NK-92 treated with Interleukin-12 subunit alpha and Interleukin-12 subunit beta, amount 100 ng/mL, for 24 hours (cell line): ENCODE results near the gene DCP1B.

Experiments
- DNase-seq: peaks from one replicate; lab custom pipeline; 2025; lab: John Stamatoyannopoulos, UW

DCP1B gene

GRCh38 chr12:1934831-1935230 lies 69.4 kb downstream of the DCP1B start:
- no peak for DNase-seq

- no peak for DNase-seq
Measured at GRCh38 chr12:1934068-1934467, 70.2 kb downstream of the DCP1B start.

DNA sequence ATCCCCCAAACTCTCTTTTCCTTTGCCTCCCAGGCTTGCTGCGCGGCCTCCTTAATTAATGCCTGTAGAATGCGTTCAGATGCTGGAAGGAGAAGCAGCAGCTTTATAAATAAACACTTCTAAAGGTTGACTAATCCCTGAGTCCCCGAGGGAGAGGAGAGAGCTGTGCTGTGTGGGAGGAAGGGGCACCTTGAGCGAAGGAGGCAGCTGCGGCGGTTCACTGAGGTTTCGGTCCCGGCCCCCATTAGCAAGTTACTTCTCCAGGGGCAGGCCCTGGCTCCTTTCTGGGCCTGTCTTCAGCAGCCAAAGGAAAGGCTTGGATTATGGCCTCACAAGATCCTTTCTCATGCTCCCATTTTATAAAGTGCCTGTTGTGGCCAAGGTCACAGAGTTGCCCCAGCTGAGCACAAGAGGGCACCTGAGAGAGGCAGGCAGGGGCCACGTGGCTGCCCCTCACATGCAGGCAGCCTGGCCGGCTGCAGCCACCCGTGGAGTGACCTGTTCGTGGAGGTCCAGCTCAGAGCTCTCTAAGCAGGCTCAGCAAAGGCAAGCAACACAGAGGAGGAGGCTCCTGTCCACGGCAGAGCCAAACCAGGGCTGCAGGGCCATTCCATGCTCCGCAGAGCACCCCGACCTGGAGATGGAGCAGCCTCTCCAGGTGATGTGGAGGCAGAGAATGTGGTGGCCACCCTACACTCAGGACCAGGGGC lies 70.8 kb downstream of the DCP1B start:
- no peak for DNase-seq

- no peak for DNase-seq
Measured at GRCh38 chr12:1932264-1932777, 71.9 kb downstream of the DCP1B start.

- no peak for DNase-seq
Measured at GRCh38 chr12:1931642-1932041, 72.6 kb downstream of the DCP1B start.

DNA sequence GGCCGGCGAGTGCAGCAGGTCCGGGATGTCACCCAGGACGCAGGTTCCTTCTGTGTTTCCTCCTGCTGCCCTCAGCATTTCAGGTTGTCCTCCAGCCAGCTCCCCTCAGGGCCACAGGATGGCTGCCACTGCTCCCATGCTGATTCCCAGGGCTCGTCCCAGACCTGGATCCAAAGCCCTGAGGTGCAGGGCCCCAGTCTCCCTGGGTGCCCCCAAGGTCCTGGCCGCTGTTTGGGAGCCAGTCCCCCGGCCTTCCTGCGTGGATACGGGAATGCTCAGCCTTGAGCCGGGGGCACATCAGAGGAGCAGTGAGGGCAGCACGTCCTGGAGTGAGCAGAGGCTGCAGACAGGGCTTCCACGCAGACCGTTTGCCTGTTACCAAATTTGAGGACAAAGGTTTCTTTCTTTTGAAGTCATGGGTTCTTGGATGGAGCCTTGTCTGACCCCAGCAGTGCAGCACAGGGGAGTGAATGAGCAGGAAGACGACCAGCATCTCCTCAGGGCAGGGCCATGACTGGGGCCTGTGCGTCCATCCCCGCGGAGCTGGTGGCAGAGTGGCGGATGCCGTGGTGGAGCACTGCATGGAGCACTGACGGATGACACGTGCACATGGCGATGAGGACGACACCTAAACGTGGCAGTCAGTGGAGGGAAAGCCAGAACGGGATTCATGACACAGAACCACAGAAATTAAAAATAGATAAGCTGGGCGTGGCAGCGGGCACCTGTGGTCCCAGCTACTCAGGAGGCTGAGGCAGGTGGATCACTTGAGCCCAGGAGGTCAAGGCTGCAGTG lies 73.3 kb downstream of the DCP1B start:
- no peak for DNase-seq

DNA sequence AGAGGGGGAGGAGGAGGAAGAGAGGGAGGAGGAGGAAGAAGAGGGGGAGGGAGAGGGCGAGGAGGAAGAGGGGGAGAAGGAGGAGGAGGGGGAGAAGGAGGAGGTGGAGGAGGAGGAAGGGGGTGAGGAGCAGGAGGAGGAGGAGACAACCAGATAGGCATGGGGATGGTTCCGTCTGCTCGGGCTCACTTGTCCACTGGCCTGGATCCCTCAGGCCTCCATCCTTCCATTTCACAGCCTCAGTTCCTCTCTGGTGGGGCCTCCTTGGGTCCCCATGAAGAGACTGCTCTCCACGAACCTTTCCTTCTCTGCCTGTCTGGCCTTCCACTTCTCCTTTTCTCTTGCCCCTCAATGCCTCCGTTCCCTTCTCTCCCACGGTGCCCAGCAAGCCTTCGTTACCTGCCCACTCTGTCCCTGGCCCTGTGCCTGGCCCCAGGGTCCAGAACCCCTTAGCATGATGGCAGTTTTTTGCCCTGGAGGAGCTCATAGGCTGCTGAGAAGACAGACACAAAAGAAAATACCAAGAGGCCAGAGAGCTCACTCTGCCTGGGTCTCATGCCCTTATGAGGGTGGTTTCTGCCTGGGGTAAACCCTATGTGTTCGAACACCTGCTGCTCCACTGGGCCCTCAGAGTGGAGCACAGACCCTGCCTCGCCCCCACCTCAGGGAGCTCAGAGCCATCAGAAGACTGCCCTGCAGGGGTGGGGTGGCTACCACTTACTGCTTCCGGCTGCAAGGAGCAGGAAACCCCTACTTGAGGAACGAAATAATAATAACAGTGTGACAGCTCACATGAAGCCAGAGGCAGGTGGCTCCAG lies 74.1 kb downstream of the DCP1B start:
- DNase-seq: no peak

DNA sequence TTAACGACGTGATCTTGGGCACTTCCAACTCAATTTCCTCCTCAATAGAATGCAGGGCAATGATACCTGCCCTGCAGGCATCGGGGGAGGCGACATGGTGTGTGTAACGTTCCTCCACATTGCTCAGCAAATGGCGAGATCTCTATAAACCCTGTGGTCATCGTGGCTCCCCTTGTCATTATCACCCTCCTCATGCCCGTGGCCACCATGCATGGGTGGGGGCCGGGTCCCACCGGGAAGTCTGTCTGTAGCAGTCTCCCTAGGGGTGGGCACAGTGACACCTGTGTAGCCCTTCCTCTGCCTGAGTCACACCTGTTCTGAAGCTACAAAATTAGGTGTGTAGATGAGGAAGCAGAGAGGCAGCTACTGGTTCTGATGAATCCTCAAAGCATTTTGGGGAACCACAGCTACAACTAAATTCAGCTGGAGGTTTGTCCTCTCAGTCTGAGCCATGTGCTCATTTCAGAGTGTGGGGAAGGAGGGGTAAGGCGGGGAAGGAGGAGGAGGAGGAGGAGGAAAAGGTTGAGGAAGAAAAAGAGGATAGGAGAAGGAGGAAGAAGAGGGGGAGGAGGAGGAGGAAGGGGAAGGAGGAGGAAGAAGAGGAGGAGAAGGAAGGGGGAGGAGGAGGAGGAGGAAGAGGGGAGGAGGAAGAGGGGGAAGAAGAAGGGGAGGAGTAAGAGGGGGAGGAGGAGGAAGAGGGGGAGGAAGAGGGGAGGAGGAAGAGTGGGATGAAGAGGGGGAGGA lies 74.8 kb downstream of the DCP1B start:
- DNase-seq: no peak

GRCh38 chr12:1928439-1929121 lies 75.7 kb downstream of the DCP1B start:
- no peak for DNase-seq

- no peak for DNase-seq
Measured at GRCh38 chr12:1927751-1928351, 76.4 kb downstream of the DCP1B start.

DNA sequence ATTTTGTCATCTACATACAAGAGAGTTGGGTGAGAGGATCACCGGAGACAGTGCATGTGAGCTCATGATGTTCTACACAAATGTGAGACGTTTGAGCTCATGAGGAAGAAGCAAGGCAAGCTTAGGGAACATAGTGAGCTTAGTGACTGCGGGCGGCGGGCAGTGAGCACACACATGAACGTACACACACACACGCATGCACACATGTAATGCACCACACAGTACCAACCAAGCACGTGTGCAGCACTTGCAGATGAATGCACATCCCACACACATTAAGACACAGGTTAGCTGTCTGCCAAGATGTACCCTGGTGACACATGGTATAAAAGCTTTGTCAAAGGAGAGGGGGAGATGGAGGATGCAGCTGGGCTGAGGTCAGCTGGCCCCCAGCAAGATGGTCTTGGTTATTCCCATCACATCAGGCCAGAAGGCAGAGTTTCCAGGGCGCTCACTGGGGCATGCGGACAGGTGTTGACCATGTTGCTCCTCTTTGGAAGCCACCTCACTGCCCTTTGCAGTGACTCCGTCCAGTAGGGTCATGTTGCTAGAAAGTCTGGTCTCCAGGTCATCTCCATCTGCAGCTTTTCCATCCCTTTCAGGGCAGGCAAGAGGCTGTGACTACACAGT lies 77.1 kb downstream of the DCP1B start:
- no peak for DNase-seq

DNA sequence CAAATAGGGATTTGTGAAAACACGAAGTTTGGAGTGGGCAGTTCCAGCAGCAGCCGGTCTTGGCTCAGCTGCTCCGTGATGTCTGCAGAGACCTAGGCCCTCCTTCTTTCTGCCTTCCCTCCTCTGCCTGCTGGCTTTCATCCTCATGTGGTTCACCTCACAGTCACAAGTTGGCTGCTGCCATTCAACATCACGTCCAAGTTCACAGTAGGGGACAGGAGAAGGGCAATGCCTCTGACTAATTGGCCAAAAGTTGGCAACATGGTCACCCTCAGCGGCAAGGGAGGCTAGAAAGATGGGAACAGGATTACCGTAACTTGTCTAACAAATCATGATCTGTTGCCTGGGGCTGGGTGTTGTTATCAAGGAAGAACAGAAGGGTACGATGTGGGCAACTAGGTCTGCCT lies 78.0 kb downstream of the DCP1B start:
- DNase-seq: no peak

GRCh38 chr12:1925684-1926006 lies 78.6 kb downstream of the DCP1B start:
- DNase-seq: no peak

DNA sequence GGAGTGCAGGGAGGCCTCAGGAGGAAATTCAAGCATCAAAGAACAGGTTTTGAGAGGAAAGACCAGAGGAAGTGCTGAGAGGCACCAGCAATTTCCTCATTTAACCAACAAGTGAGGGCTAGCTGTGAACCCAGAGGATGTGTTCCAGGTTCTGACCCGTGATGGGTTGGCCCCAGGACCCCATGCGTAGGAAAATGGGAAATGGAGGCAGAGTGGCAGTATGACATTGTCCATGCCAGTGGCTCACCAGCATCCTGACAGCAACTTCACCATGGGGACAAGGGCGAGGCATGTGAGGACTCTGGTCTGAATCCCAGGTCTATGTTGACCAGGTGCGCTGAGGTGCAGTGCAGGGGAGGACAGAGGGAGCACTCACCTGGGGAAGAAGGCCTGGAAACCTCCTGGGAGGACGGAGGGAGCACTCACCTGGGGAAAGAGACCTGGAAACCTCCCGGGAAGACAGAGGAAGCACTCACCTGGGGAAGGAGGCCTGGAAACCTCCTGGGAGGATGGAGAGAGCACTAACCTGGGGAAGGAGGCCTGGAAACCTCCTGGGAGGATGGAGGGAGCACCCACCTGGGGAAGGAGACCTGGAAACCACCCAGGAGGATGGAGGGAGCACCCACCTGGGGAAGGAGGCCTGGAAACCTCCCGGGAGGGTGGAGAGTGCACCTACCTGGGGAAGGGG lies 79.1 kb downstream of the DCP1B start:
- no peak for DNase-seq

- no peak for DNase-seq
Measured at GRCh38 chr12:1922985-1923384, 81.3 kb downstream of the DCP1B start.

DNA sequence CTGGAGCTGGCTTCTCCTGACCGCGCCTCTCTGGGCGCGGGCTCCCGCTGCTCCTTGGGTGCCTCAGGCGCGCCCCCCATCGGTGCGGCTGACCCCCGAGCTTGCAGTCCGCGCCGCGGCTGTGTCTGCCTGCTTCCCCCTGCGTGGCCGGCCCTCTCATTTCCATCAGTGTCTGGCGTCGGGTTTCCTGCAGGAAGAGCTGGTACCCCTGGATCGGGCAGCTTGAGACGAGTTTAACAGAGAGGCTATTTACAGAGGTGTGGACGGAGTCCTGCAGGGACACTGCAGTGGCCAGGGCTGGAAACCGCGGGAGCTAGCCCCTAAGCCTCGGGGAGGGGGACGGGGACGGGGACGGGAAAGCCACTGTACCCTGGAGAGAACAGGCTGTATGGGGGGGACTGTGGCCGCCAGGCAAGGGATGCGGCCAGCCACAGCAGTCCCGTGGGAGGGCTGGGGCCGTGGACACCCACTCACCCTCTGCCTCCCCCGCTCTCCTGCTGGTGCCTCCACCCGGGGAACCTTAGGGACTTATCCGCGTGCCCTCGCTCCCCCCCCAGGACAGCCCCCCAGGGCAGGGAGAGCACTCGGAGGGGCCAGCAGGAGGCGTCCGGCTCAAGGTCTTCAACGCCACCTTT lies 82.1 kb downstream of the DCP1B start:
- no peak for DNase-seq

DNA sequence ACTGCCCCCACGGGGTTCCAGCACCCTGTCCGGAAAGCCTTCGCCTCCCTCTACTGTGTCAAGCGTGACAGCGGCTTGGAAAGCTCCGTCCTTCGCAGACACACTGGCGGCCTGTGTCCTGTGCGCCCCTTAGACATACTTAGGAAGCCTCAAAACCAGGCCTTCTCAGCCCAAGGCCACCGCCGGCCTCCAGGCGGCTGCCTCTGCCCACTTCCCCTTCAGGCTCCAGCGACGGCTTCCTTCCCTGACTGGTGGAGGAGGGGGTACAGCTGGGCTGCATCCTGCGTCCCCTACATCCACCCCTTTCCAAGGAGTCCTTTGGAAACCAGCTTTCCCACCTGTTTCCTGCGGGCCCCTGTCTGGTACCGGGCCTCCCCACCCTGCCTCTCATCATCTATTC lies 83.3 kb downstream of the DCP1B start:
- no peak for DNase-seq

DNA sequence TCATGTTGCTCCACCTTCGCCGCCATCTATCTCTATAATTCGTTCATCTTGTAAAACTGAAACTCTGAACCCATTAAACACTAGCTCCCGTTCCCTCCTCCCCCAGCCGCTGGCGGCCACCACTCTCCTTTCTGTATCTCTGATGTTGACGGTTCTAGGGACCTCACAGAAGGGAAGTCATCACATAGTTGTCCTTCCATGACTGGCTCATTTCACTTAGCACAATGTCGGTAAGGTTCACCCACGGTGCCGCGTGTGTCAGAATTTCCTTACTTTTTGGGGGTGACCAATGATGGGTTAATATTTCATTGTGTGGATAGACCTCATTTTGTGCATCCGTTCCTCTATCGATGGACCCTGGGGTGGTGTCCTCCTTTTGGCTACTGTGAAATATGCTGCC lies 83.8 kb downstream of the DCP1B start:
- no peak for DNase-seq

GRCh38 chr12:1919763-1920162 lies 84.5 kb downstream of the DCP1B start:
- DNase-seq: no peak
